SK-N-SH (cell line): Measurements from ENCODE around the gene BCAS3. TPM values are rescaled to one million over a fixed set of nuclear protein-coding genes. Genes with fewer than 3 reads are reported as not detected.

ENCODE experiments used
- CTCF ChIA-PET: fragments of 300-600, 350-600 bp; formaldehyde crosslinking; extraction: SDS; loops from one replicate; lab custom pipeline; 2021; lab: Yijun Ruan, JAX
- POLR2A ChIA-PET: fragments of 350-600 bp; sonication (Branson Sonifier 250); formaldehyde crosslinking; extraction: SDS; loops from one replicate; lab custom pipeline; 2020; ENCODE audit warnings: antibody characterized with exemption, inconsistent platforms; lab: Yijun Ruan, JAX
- DNase-seq: peaks from one replicate; pipeline ENCODE4 v3.0.0; 2012
- H2AFZ ChIP-seq: fragments of 200-600 bp; sonication (generic); 2 replicates; pipeline ENCODE4 v1.8.1; 2016; ENCODE audit warnings: antibody characterized with exemption, mild to moderate bottlenecking, low read depth
- H3F3A ChIP-seq: fragments of 200-600 bp; sonication (generic); replicated peaks from 2 replicates; pipeline ENCODE3; 2016; ENCODE audit warnings: antibody characterized with exemption, mild to moderate bottlenecking; ENCODE audit not compliant: insufficient read depth
- H3K27ac ChIP-seq, 2 experiments: fragments of 200-500 bp in 1 of 2; fragments of 200-600 bp in 1 of 2; sonication (Bioruptor generic) in 1 of 2; sonication (generic), shearing (Covaris generic) in 1 of 2; 2 replicates each; pipeline versions ENCODE4 v1.5.1 to v1.6.1; 2014 to 2016; ENCODE audit warnings: low read depth in 2 of 2, inconsistent platforms in 1 of 2, low read length in 1 of 2, mild to moderate bottlenecking in 1 of 2, mixed read lengths in 1 of 2
- H3K27me3 ChIP-seq: fragments of 200-600 bp; sonication (generic), shearing (Covaris generic); 2 replicates; pipeline ENCODE4 v1.6.1; 2016; ENCODE audit warnings: mixed run types; ENCODE audit not compliant: insufficient read depth
- H3K36me3 ChIP-seq, 2 experiments: fragments of 200-500 bp in 1 of 2; fragments of 200-600 bp in 1 of 2; sonication (Bioruptor generic) in 1 of 2; sonication (generic) in 1 of 2; replicated peaks in 1 of 2; 2 replicates each; pipeline versions ENCODE3 to v1.5.1; 2014 to 2016; ENCODE audit warnings: low read length in 1 of 2, mild to moderate bottlenecking in 1 of 2; ENCODE audit not compliant: insufficient read depth in 2 of 2, control insufficient read depth in 1 of 2
- H3K4me1 ChIP-seq, 2 experiments: fragments of 200-500 bp in 1 of 2; fragments of 200-600 bp in 1 of 2; sonication (Bioruptor generic) in 1 of 2; sonication (generic), shearing (Covaris generic) in 1 of 2; 2 replicates each; pipeline versions ENCODE4 v1.5.1 to v1.6.1; 2014 to 2016; ENCODE audit warnings: low read depth in 1 of 2, low read length in 1 of 2, mixed run types in 1 of 2; ENCODE audit not compliant: insufficient read depth in 2 of 2, control insufficient read depth in 1 of 2
- H3K4me2 ChIP-seq: fragments of 200-600 bp; sonication (generic), shearing (Covaris generic); 2 replicates; pipeline ENCODE4 v1.6.1; 2017; ENCODE audit warnings: mixed run types
- H3K4me3 ChIP-seq, 2 experiments: fragments of 200-500 bp in 1 of 2; fragments of 200-600 bp in 1 of 2; sonication (Bioruptor generic) in 1 of 2; sonication (generic), shearing (Covaris generic) in 1 of 2; 2 replicates each; pipeline versions ENCODE4 v1.5.1 to v1.8.1; 2014 to 2016; ENCODE audit warnings: low read depth in 2 of 2, inconsistent platforms in 1 of 2, low read length in 1 of 2, mild to moderate bottlenecking in 1 of 2, mixed read lengths in 1 of 2, moderate library complexity in 1 of 2
- H3K79me2 ChIP-seq: fragments of 200-600 bp; sonication (generic); 2 replicates; pipeline ENCODE4 v1.8.1; 2017; ENCODE audit warnings: mild to moderate bottlenecking; ENCODE audit not compliant: insufficient read depth
- H3K9ac ChIP-seq: fragments of 200-600 bp; sonication (generic); 2 replicates; pipeline ENCODE4 v1.6.1; 2017; ENCODE audit warnings: mixed run types
- H3K9me2 ChIP-seq: fragments of 200-600 bp; sonication (generic); 2 replicates; pipeline ENCODE4 v1.6.1; 2017; ENCODE audit warnings: mixed run types
- H3K9me3 ChIP-seq: fragments of 200-600 bp; sonication (generic); 2 replicates; pipeline ENCODE4 v1.6.1; 2017; ENCODE audit warnings: mixed run types, mild to moderate bottlenecking, moderate library complexity
- H4K20me1 ChIP-seq: fragments of 200-600 bp; sonication (generic); 2 replicates; pipeline ENCODE4 v1.6.1; 2017; ENCODE audit warnings: mild to moderate bottlenecking, mixed run types; ENCODE audit not compliant: insufficient read depth
- CHD2 ChIP-seq: fragments of 150-350 bp; IDR thresholded peaks from 2 replicates; pipeline ENCODE4 v1.6.1; 2018; ENCODE audit warnings: low read length; ENCODE audit not compliant: partially characterized antibody
- CTCF ChIP-seq: fragments of 200-600 bp; sonication (generic); IDR thresholded peaks from 2 replicates; pipeline ENCODE4 v1.6.1; 2017; ENCODE audit warnings: antibody characterized with exemption, mild to moderate bottlenecking, moderate library complexity
- EZH2phosphoT487 ChIP-seq: fragments of 200-600 bp; sonication (generic); IDR thresholded peaks from 2 replicates; pipeline ENCODE4 v1.6.1; 2017; ENCODE audit warnings: low read depth, mixed run types, mild to moderate bottlenecking, antibody characterized with exemption, moderate library complexity, borderline replicate concordance
- FOSL2 ChIP-seq: IDR thresholded peaks from 2 replicates; pipeline ENCODE4 v1.4.0; 2012; ENCODE audit warnings: low read depth, mild to moderate bottlenecking, moderate library complexity, borderline replicate concordance
- GABPA ChIP-seq: IDR thresholded peaks from 2 replicates; pipeline ENCODE4 v1.4.0; 2012; ENCODE audit warnings: low read depth, mild to moderate bottlenecking
- IRF3 ChIP-seq: fragments of 150-350 bp; IDR thresholded peaks from 2 replicates; pipeline ENCODE4 v1.6.1; 2016; ENCODE audit warnings: mild to moderate bottlenecking, low read depth, low read length
- MEF2A ChIP-seq: IDR thresholded peaks from 2 replicates; pipeline ENCODE4 v1.4.0; 2012; ENCODE audit warnings: low read depth, borderline replicate concordance
- MXI1 ChIP-seq: IDR thresholded peaks from 2 replicates; pipeline ENCODE4 v1.6.1; 2012; ENCODE audit warnings: mild to moderate bottlenecking, low read depth, low read length, improper control_type of control experiment
- NRF1 ChIP-seq: IDR thresholded peaks from 2 replicates; pipeline ENCODE4 v1.6.1; 2012; ENCODE audit warnings: low read depth, mild to moderate bottlenecking, low read length
- RAD21 ChIP-seq: IDR thresholded peaks from 2 replicates; pipeline ENCODE4 v1.6.1; 2012; ENCODE audit warnings: mild to moderate bottlenecking, low read length
- RCOR1 ChIP-seq: fragments of 150-350 bp; IDR thresholded peaks from 2 replicates; pipeline ENCODE4 v1.6.1; 2017; ENCODE audit warnings: antibody characterized with exemption, low read length
- RFX5 ChIP-seq: IDR thresholded peaks from 2 replicates; pipeline ENCODE4 v1.6.1; 2012; ENCODE audit warnings: mild to moderate bottlenecking, improper control_type of control experiment, low read length
- SIN3A ChIP-seq: IDR thresholded peaks from 2 replicates; pipeline ENCODE4 v1.6.1; 2012; ENCODE audit warnings: low read depth, mild to moderate bottlenecking, low read length, moderate library complexity, borderline replicate concordance
- SMC3 ChIP-seq: IDR thresholded peaks from 2 replicates; pipeline ENCODE4 v1.6.1; 2012; ENCODE audit warnings: low read depth, low read length, improper control_type of control experiment
- USF2 ChIP-seq: fragments of 150-350 bp; IDR thresholded peaks from 2 replicates; pipeline ENCODE4 v1.6.1; 2017; ENCODE audit warnings: antibody characterized with exemption, low read length, low read depth, borderline replicate concordance
- YY1 ChIP-seq: IDR thresholded peaks from 2 replicates; pipeline ENCODE4 v1.4.0; 2012; ENCODE audit warnings: low read depth, mild to moderate bottlenecking
- ZBTB33 ChIP-seq: IDR thresholded peaks from 2 replicates; pipeline ENCODE4 v1.4.0; 2012; ENCODE audit warnings: low read depth, borderline replicate concordance
- WGBS: methylation state at CpG from one replicate; pipeline ENCODE4 v1.1.6; 2017; ENCODE audit warnings: low lambda C conversion rate; 5-methylcytosine and 5-hydroxymethylcytosine counted together
- polyA plus RNA-seq, 3 experiments: library from polyadenylated mRNA; depleted of rRNA; stranded (reverse); fragments of >200 nt; gene quantifications; 2 replicates each; pipeline ENCODE4 v1.2.3, GENCODE V29; 2012

Gene BCAS3
- polyA plus RNA-seq, 1 of the 3 experiments (the other 2 are of a cell fraction): 5.9 TPM

GRCh38 chr17:61345825-61346666 lies 668.4 kb downstream of the BCAS3 start:
- H3K36me3 ChIP-seq: no peaks in the 10 kb centered on the region
- no peak overlapping the region for H3K9ac ChIP-seq
- H3K27ac ChIP-seq: no peak overlapping the region
- no peak overlapping the region for H3K4me2 ChIP-seq
- ChIA-PET CTCF (interaction anchor here (0.8 to 4.1 kb wide), 7 partner anchors 9 to 688 kb away, joined by 3 to 13 read pairs (median 3); no protein-coding TSS in a partner anchor), POLR2A (interaction anchor here (0.6 kb wide), 1 partner anchor 43 kb away, joined by 3 read pairs; no protein-coding TSS in a partner anchor)
- no peaks in the 10 kb centered on the region for H3K27me3 ChIP-seq
- TF ChIP-seq MXI1 (no peak), RAD21 (no peak), RCOR1 (no peak), MEF2A (no peak), SMC3 (no peak), RFX5 (no peak), USF2 (no peak), NRF1 (no peak), GABPA (no peak), EZH2phosphoT487 (no peak)
- H4K20me1 ChIP-seq: no peaks in the 10 kb centered on the region
- H3K9me2 ChIP-seq: no peaks in the 10 kb centered on the region
- no peak for DNase-seq
- H3K9me3 ChIP-seq: no peaks in the 10 kb centered on the region
- WGBS: 88% methylated on average over 7 of the region's 7 CpGs
- H3K79me2 ChIP-seq: no peaks in the 10 kb centered on the region
- no peaks in the 10 kb centered on the region; a peak in 1 of 4 replicates for H3K4me1 ChIP-seq
- H2AFZ ChIP-seq: no peak overlapping the region
- H3F3A ChIP-seq: no peaks in the 10 kb centered on the region
- H3K4me3 ChIP-seq: no peak overlapping the region

GRCh38 chr17:61349350-61349749 lies 671.7 kb downstream of the BCAS3 start:
- no peaks in the 10 kb centered on the region for H3K79me2 ChIP-seq
- H3K4me3 ChIP-seq: no peak overlapping the region
- TF ChIP-seq IRF3 (no peak), MXI1 (no peak), CHD2 (no peak), SIN3A (no peak), RAD21 (peak; percentile 56), CTCF (peak; percentile 61), FOSL2 (no peak), NRF1 (no peak), EZH2phosphoT487 (no peak), RCOR1 (no peak), YY1 (no peak), SMC3 (peak; percentile 30; the same call in 1 of the 2 replicates), ZBTB33 (no peak)
- ChIA-PET CTCF (interaction anchor here (0.6 to 1.2 kb wide), 5 partner anchors 9 to 31 kb away, joined by 3 to 5 read pairs (median 4); no protein-coding TSS in a partner anchor), POLR2A (no interaction called here)
- H3F3A ChIP-seq: no peaks in the 10 kb centered on the region
- DNase-seq: no peak
- H3K36me3 ChIP-seq: no peaks in the 10 kb centered on the region
- H3K27me3 ChIP-seq: no peaks in the 10 kb centered on the region
- H2AFZ ChIP-seq: no peak overlapping the region
- H3K9ac ChIP-seq: no peak overlapping the region
- no peak overlapping the region for H3K27ac ChIP-seq
- no peaks in the 10 kb centered on the region for H3K9me2 ChIP-seq
- 88% methylated on average over 3 of the region's 3 CpGs for WGBS
- no peak overlapping the region for H3K4me2 ChIP-seq
- no peaks in the 10 kb centered on the region for H4K20me1 ChIP-seq
- peaks cover 0 to 17% of the 10 kb centered on the region in 2 experiments; a peak in 1 of 4 replicates for H3K4me1 ChIP-seq
- no peaks in the 10 kb centered on the region for H3K9me3 ChIP-seq
